Measurements from ENCODE around the gene ZNF830. TPM values are rescaled to one million over a fixed set of nuclear protein-coding genes. Genes with fewer than 3 reads are reported as not detected.
"Not testable (repeated sequence)": the region's sequence is repeated elsewhere in the genome, so short reads cannot be mapped to it uniquely, and the experiment has no call there.

The ZNF830 gene, protein sequence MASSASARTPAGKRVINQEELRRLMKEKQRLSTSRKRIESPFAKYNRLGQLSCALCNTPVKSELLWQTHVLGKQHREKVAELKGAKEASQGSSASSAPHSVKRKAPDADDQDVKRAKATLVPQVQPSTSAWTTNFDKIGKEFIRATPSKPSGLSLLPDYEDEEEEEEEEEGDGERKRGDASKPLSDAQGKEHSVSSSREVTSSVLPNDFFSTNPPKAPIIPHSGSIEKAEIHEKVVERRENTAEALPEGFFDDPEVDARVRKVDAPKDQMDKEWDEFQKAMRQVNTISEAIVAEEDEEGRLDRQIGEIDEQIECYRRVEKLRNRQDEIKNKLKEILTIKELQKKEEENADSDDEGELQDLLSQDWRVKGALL
- 12.0 TPM for total RNA-seq

DNA sequence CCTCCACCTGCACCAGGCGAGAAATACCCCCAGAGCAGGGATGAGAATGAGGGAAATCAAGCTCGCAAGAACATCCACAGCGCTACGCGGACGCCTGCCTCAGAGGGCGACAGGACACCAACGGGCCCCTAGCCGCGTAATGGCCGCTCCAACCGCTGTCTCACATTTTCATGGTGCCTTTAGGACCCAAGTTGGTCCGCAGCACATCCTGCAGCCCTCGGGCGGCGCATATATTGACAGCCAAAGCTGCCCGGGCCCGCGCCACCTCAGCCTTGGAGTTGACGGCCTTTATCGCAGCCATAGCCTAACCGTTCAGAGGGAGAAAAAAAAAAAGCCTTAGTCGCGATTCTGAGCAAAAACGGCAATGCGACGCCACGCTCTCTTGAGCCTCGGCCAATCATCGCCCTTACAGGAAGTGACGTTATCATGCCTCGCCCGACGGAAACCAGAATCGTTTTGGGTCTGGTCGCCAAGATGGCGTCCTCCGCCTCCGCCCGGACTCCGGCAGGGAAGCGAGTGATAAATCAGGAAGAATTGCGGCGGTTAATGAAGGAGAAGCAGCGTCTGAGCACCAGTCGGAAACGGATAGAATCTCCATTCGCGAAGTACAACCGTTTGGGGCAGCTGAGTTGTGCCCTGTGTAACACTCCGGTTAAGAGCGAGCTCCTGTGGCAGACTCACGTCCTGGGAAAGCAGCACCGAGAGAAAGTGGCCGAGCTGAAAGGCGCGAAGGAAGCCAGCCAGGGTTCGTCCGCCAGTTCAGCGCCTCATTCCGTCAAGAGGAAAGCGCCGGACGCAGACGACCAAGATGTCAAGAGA is at the start of gene ZNF830, which contains the start of gene CCT6B:
Gene ZNF830 (plus strand): TSS at position 448 of the 819 bp plus-strand sequence. CDS start 27 bp downstream, at position 475.
Gene CCT6B (minus strand): TSS at position 368 of the 819 bp plus-strand sequence. CDS start 67 bp downstream, at position 301.
- peak; percentile 96 for DNase-seq (ENCODE audit: low spot score)

DNA sequence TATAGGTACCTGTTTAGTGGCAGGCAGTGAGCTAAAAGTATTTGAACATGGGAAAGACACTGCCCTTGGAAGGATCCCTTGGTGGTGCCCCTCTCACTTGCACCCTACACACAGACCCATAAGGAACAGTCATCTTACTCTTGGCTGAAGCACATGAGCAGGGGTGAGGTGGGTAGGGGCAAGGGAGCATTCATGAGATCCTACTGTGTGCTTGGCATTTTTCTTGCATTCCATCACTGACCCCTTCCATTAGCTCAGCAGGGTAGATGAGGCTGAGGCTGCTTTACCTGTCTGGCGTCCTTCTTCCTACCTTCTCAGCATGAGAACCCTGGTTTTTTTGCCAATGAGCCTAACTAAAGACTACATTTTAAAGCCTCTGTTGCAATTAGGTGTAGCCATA is 48.3 kb upstream of the ZNF830 start:
- no peak for DNase-seq (ENCODE audit: low spot score)

DNA sequence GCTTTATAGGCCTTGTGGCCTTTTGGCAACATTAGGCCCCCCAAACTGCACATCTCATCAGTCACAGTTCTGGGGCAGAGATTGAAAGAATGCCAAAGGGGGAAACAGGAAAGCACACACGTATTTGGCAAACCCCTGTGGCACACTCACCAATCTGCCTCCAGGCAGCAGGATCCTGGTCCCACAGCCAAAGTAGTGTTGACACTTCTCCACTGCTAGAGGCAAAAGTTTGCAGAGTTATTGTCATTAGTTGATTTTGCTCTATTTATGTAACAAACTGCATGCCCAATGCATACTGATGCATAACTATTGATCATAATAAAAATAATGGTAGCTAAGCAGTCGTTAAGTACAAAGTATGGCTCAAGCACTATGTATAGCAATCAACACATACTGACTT is 45.2 kb upstream of the ZNF830 start:
- no peak for DNase-seq (ENCODE audit: low spot score)

DNA sequence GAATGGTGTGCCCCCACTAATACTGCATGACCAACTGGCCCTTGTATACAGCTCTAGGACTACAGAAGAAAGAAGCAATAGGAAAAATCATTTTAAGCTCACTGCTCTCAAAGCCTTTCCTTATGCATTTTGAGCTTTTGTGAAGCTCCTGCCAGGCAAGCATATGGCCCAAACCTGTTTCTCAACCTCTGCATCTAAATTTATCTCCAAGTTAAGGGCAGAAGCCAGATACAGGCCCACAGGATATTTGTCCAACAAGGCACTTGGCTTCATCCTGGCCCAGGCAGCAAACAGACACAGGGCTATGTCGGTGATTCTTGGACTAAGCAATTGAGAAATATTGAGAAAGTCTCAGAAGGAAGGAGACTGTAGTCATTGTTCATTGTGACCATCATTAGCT is 44.0 kb upstream of the ZNF830 start:
- DNase-seq (ENCODE audit: low spot score) = no peak

DNA sequence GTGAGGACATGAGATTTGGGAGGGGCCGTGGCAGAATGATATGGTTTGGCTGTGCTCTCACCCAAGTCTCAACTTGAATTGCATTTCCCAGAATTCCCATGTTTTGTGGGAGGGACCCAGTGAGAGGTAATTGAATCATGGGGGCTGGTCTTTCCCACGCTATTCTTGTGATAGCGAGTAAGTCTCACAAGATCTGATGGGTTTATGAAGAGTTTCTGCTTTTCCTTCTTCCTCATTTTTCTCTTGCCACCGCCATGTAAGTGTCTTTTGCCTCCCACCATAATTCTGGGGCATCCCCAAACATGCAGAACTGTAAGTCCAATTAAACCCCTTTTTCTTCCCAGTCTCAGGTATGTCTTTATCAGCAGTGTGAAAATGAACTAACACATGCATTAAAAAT is 40.7 kb upstream of the ZNF830 start:
- DNase-seq (ENCODE audit: low spot score) = no peak

- DNase-seq (ENCODE audit: low spot score) = no peak
These were observed 34.7 kb upstream of the ZNF830 start for GRCh38 chr17:34926661-34927060.

- DNase-seq (ENCODE audit: low spot score) = no peak
These were observed 31.1 kb upstream of the ZNF830 start for GRCh38 chr17:34930283-34930682.

DNA sequence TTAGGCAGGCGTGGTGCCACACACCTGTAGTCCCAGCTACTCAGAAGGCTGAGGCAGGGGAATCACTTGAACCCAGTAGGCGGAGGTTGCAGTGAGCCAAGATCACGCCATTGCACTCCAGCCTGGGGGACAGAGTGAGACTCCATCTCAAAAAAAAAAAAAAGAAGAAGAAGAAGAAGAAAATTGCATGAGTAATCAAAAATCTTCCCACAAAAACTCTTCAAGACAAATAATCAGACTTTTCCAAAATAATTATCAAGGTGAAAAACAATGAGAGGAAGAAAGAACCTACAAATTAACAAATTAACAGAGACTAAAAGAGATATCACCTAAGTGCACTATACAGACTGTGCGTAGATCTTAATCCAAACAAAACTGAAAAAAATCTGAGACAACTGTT is 10.6 kb upstream of the ZNF830 start:
- DNase-seq (ENCODE audit: low spot score) = not testable (repeated sequence)

GRCh38 chr17:34958438-34958837 is 2.9 kb upstream of the ZNF830 start:
- no peak for DNase-seq (ENCODE audit: low spot score)

GRCh38 chr17:34974179-34974578 is 12.8 kb downstream of the ZNF830 start:
- no peak for DNase-seq (ENCODE audit: low spot score)

DNA sequence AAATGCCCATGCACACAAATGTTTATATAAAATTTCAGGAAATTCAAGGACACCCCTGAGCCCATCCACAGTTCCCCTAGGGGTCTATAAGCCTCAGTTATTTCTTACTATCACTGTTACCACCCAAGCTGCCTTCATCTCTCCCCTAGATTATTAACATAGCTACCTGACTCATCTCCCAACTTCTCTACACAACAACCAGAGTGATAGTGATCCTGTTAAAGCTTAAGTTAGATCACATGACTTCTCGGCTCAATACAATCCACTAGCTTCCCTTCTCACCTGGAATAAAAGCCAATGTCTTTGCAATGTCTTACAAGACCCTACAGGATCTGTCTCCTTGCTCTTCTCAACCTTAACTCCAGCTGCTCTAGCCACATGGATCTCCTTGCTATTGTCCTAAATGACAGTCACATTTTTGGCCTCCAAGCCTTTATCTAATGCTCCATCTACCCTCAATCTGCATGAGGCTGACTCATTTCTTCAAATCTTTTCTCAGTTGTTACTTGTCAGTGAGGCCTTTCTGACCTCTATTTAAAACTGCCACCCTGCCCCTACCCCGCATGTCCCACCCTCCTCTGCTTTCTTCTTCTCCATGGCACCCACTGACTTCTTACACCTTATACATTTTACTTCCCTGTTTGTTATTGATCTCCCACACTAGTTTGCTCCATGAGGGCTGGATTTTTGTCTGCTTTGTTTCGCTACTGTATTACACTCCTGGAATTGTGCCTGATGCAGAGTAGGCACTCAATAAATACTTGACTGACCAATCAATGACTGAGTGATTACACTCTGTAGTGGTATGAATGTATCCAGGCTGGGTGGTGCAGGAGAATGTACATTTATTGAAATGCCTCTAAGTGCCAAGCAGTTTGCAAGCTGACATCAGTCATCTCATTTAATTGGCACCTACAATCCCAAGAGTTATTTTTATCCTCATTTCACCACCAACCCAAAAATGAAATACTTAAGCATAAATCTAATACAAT is 13.8 kb downstream of the ZNF830 start:
- DNase-seq (ENCODE audit: low spot score) = peak; percentile 12

- DNase-seq (ENCODE audit: low spot score) = no peak
These were observed 17.8 kb downstream of the ZNF830 start for GRCh38 chr17:34979153-34979552.

DNA sequence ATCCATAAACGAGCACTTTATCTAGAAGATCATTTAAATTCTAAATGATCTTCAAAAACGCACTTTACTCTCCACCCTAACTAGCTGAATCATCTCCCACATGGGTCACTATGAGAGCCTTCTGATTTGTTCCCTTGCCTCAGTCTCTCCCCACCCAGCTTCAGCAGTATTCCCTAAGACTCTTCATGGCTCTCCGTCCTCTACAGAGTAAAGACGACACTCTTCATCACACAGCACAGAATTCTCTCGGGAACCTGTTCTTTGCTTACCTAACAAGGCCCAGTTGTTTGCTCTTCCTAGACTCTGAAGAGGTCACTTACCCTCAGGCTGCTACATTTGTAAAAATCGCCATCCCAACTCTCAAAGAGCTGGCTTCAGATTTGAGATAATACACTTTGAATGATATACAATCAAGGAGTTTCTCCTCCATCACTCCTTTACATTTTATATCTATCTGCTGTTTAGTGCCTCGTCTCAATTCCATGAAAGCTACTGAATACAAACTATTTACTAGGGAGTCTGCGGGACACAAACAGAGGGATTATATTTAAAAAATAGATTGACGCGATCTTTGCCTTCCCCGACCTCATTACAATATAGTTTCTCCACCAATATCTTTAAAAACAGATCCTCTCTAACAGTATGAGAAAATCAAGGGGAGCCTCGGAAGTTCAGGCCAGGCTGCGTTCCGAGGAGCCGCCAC is 18.5 kb downstream of the ZNF830 start:
- DNase-seq (ENCODE audit: low spot score) = no peak

DNA sequence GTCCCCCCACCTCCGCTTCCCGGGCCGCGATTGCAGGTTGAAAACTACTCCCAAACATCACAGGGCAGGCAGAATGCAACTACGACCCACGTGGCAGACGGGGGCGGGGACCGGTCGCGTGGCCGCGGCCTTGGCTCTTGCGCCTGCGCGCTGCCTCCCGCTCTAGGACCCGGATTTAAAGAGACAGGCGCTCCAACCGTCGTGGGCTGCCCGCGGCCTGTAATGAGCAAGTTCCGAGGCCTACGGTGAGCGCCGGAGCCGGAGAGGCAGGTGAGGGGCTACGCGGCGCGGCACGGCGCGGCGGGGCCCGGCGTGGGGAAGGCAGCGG is 19.0 kb downstream of the ZNF830 start, which contains the start of gene LIG3:
Gene LIG3 (plus strand): TSS at position 160 of the 328 bp plus-strand sequence. CDS start 2,494 bp downstream, outside the sequence.
- peak; percentile 95 for DNase-seq (ENCODE audit: low spot score)

- DNase-seq (ENCODE audit: low spot score) = peak; percentile 57
These were observed 19.6 kb downstream of the ZNF830 start for GRCh38 chr17:34980681-34981537.

DNA sequence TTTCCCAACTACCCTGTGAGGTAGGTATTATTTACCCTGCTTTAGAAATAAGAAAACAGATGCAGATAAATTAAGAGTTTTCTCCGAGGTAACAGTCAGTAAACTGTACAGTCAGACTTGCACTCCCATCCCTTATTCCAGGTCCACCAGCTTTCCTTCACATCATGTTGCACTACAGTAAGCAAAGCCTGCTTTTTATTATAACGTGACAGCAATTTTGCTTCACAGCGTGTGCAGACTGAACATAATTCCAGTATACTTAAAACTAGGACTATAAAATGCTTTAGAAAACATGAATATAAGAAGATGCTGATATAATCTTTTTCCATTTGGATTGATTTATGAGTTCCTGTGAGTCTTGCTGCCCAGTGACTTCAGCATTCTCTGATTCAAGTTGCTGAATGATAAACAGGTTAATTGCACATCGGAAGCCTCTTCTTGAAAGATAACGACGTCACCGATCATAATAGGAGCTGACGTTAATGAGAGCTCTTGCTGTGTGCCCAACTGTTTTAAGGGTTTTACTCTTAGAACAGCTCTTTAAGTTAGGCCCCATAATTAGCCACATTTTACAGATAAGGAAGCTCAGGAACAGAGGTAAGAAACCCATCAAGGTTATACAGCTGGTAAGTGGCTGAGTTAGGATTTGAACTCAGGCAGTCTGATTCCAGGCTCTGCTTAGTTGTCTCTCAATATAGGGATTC is 20.4 kb downstream of the ZNF830 start:
- no peak for DNase-seq (ENCODE audit: low spot score)

GRCh38 chr17:34987232-34987631 is 25.9 kb downstream of the ZNF830 start:
- DNase-seq (ENCODE audit: low spot score) = no peak

GRCh38 chr17:34988644-34989043 is 27.3 kb downstream of the ZNF830 start:
- DNase-seq (ENCODE audit: low spot score) = no peak

DNA sequence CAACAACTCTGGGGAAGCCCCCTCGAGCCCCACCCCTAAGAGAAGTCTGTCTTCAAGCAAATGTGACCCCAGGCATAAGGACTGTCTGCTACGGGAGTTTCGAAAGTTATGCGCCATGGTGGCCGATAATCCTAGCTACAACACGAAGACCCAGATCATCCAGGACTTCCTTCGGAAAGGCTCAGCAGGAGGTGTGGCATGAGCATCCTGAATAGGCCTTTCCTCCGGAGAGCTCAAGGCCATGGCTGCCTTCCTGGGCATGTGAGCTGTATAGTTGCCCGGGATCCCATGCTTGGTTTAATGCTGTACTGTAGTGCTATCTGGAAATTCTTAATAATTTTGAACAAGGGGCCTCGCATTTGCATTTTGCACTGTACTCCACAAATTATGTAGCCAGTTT is 28.1 kb downstream of the ZNF830 start:
- no peak for DNase-seq (ENCODE audit: low spot score)
